SH-SY5Y (cell line): ENCODE results near the gene OSTF1.

Experiments used
- GATA2 ChIP-seq: IDR thresholded peaks from 2 replicates; pipeline ENCODE4 v1.6.1; 2011; ENCODE audit warnings: mild to moderate bottlenecking, low read depth, low read length
- GATA3 ChIP-seq: IDR thresholded peaks from 2 replicates; pipeline ENCODE4 v1.6.1; 2011; ENCODE audit warnings: low read depth, mild to moderate bottlenecking, low read length, moderate library complexity

DNA sequence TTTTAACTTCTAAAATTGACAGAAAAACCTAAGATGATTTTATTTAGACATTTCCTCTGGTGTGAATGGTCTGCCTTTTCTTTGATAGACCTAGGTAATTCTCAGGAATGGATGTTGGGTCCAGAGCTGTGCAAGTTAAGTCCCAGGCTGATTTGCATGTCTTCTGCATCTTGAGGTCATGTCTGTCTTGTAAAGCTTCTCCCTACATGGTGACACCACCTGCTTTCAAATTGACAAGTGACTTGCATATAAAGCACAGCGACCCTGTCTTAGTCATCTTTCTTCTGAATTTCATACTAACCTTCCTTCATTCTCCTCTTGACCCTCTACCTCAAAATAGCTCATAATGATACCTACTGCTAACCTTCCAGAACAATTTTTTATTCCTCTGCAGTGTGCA lies 29.2 kb downstream of the OSTF1 start:
- TF ChIP-seq GATA2 (no peak), GATA3 (no peak)
